GM19099 (cell line): ENCODE measurements around the gene ZNF784.

Experiments
- POLR2A ChIP-seq: IDR thresholded peaks from 3 replicates; pipeline ENCODE4 v1.6.1; 2011; ENCODE audit warnings: low read depth; ENCODE audit not compliant: insufficient read length; ENCODE audit errors: extremely low read depth

ZNF784 gene, protein sequence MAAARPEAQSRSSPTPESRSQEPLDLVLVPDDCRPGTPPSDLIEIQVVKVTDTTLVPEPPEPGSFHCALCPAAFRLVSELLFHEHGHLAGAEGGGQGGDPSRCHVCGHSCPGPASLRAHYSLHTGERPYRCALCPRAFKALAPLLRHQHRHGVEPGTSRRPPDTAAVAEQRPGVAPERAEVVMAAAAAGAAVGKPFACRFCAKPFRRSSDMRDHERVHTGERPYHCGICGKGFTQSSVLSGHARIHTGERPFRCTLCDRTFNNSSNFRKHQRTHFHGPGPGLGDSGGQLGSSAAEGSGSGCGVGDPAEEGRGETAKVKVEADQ

GRCh38 chr19:55624109-55625003 is at the start of gene ZNF784:
Gene ZNF784, minus strand, starts transcription at chr19:55624566. Its CDS starts 5 bp downstream, at chr19:55624561.
- peak; percentile 90 for TF ChIP-seq POLR2A

- TF ChIP-seq POLR2A, result no peak
These were observed 49.5 kb upstream of the ZNF784 start for GRCh38 chr19:55673889-55674288.

- no peak for TF ChIP-seq POLR2A
These were observed 49.1 kb upstream of the ZNF784 start for GRCh38 chr19:55673465-55673864.

GRCh38 chr19:55672418-55672817 is 48.1 kb upstream of the ZNF784 start:
- TF ChIP-seq POLR2A, result no peak

GRCh38 chr19:55671054-55671378 is 46.6 kb upstream of the ZNF784 start:
- TF ChIP-seq POLR2A, result no peak

DNA sequence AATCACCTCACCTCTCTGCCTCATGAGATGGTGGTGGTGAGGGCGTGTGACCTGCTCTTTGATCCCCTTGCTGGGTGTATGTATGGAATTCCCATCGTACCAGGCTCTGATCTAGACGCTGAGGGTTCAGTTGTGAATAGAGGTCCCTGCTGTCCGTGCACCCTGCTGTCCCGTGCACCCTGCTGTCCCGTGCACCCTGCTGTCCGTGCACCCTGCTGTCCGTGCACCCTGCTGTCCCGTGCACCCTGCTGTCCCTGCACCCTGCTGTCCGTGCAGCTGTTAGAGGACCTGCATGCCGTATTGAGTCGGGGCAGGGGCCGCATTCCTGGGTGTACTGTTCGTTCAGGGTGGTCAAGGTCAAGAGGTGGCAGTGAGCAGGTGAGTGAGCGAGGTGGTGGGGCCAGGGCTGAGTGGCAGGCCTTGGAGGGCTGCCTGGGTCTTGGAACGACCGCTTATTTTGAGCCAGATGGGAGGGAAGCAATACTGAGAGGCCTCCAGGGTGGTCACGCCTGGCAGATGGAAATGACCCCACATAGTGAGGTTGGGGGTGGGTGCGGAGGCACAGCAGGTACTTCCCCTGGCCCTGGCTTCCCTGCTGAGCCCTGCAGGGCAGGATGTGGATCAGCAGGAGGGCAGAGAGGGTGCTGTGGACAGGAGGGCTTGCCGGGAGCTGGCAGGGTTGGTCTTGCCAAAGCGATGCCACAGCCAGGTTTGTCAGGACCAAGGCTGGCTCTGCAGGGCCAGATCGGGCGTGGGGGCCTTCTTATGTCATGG is 46.1 kb upstream of the ZNF784 start:
- TF ChIP-seq POLR2A, result no peak

DNA sequence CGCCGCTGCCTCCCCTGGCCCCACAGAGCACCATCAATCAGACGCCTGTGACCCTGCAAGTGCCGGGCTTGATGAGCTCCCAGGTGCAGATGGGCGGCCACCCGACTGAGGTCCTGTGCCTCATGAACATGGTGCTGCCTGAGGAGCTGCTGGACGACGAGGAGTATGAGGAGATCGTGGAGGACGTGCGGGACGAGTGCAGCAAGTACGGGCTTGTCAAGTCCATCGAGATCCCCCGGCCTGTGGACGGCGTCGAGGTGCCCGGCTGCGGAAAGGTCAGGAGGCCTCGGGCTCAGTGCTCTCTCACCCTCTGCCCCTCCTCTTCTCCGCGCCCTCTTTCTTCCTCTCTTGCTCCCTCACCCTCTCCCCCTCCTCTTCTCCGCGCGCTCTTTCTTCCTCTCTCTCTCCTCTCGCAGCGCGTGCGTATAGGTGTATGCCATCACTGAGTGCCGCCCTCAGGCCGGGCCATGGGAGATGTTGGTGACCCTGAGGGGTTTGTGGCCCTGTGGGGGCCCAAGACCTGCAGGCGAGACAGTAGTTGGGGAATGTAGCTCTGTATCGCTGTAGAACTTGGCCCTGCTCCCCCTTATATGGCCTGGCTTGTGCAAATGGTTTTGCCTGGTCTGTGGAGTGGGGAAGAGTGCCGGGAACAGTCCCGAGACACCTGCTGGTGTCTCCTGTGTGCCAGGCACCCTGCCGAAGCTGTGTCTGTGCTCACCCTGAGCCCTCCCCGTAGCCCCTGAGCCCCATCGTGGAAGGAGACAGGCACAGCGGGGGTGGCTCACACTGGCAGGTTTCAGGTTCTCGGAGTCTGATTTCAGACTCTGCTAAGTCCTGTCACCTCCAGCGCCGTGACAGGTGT is 45.3 kb upstream of the ZNF784 start:
- TF ChIP-seq POLR2A, result no peak

DNA sequence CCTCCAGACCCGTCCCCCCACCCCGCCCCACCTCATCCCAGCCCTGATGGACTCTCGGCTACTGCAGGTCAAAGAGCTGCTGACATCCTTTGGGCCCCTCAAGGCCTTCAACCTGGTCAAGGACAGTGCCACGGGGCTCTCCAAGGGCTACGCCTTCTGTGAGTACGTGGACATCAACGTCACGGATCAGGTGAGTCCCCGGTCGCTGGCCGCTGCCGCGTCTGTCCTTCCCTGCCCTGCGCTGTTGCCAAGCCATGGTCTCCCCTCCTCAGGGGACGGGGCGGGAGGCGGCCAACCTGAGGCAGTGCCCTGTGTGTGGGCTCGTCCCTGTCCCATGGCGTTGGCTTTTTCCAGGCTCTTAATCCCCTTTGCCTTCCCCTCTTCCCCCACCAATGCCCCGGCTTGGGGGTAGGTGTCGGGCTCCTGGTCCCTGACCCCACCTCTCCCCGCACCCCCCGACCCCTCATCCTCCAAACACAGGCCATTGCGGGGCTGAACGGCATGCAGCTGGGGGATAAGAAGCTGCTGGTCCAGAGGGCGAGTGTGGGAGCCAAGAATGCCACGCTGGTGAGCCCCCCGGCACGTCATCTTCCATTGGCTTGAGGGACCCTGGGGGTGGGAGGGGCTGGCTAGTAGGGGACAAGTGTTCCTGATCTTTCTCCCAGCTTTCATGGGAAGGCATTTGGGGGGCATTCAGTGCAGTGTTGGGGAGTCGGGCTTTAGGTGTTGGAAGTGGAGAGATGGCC is 44.4 kb upstream of the ZNF784 start:
- TF ChIP-seq POLR2A, result no peak

DNA sequence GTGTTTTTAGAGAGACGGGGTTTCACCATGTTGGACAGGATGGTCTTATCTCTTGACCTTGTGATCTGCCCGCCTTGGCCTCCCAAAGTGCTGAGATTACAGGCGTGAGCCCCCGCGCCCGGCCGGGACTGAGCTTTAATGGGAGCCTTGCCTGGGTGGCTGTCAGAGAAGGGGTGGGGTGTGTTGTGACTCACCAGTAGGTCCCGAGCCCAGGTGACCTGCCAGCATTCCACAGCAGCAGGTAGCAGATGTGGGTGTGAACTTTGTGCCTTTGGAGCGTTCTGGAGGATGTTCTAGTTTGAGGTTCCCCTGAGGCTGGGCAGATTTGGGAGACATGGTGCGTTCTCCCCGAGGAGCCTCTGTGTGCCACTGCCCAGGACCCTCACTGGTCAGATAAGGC is 43.6 kb upstream of the ZNF784 start:
- TF ChIP-seq POLR2A, result no peak

GRCh38 chr19:55667511-55667910 is 43.1 kb upstream of the ZNF784 start:
- no peak for TF ChIP-seq POLR2A

DNA sequence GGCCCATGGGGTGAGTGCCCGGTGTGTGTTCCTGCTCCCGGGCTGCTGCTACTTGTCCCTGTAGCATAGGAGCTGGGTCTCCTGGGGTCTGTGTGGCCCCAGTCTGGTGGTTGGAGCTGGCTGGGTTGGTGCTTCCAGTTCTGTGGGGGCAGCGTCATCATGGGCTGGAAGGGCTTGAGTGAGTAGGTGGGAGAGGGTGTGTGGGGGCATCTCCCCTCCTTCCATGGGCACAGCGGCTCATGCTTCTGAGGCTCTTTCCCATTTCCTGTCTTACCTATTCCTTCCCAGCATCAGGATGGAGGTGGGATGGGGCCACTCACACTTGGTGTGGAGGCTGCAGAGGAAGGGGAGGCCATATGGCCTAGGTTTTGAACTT is 42.6 kb upstream of the ZNF784 start:
- no peak for TF ChIP-seq POLR2A

GRCh38 chr19:55666343-55667005 is 42.1 kb upstream of the ZNF784 start:
- no peak for TF ChIP-seq POLR2A

DNA sequence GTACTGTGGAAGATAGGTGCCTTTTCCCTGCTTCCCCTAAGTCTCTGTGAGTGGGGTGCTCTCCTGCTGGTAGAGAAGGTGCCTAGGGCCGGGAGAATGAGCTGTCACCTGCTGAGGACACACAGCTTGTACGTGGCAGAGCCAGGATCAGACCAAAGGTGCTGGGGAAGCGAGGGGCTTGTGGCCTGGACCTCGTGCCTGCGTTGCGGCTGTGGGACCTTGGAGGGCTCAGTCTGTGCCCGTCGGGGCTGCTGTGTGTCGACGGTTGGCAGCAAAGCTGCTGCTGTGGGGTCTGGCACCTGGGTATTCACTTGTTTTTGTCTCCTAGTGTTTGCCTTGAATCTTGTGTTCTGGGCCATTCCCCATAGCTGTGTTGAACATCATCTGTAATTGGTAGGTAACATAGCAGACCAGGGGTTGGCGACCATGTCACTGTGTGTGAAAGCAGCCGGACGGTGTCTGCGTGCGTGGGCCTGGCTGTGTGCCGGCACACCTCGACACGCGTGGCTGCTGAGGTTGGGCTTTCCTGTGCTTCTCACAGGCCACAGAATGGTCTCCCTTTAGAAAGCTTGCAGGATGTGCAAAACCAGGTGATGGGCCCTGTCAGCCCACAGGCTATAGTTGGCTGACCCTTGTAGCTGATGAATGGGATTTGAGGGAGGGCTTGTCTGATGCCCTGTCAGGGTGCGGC is 39.6 kb upstream of the ZNF784 start:
- no peak for TF ChIP-seq POLR2A
